Left renal pelvis (tissue), 4 donors: Measurements from ENCODE around the gene SFMBT2. TPM values are rescaled to one million over a fixed set of nuclear protein-coding genes. Genes with fewer than 3 reads are reported as not detected.

Experiments used
- DNase-seq, 4 donors: peaks; one replicate each; pipeline ENCODE4 v3.0.0-alpha.2; 2013; ENCODE audit warnings: low read depth in 4 of 4, low spot score in 3 of 4
- polyA plus RNA-seq, 4 donors: library from polyadenylated mRNA; unstranded; fragments of 120-200 nt; gene quantifications; one replicate each; pipeline ENCODE4 v1.2.1, GENCODE V29; 2013; ENCODE audit not compliant: insufficient read length in 4 of 4

The SFMBT2 gene
- polyA plus RNA-seq, 4 donors = 6.3 to 10.3 (median 7.3) TPM

DNA sequence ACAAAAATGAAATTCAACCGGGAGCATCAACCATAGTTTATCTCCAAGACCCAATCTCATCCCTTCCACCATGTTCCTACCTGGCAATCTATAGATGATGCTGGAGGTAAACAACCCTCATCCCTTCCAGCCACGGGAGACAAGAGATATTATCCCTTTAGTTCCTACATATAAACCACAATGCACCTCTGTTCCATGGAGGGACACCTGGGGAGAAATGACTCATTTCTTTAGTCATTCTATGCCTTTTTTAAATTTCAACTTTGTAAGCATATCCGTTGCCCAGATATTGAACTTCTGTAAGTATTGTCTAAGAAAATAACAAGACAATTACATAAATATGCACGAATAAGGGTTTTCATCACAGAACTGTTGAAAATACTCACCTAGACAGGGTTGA is 15.5 kb upstream of the SFMBT2 start:
- no peak for DNase-seq

DNA sequence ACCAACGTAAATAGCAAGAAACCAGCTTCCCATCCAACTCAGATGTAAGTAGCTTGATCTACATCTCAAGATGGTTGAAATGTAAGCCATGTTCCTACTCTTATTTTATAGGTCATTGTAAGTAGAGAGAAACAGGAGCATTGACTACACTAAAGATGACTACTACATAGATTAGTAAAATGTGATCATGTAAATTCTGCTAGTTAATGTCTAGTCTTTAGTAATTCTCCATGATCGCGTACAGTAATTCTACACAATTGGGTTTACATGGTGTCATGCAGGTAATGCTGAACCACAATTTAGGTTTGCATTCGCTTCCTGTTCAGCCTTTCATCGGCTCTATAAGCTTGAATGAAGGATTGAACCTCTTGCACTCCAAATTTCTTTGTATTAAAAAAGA is 14.9 kb upstream of the SFMBT2 start:
- no peak for DNase-seq

DNA sequence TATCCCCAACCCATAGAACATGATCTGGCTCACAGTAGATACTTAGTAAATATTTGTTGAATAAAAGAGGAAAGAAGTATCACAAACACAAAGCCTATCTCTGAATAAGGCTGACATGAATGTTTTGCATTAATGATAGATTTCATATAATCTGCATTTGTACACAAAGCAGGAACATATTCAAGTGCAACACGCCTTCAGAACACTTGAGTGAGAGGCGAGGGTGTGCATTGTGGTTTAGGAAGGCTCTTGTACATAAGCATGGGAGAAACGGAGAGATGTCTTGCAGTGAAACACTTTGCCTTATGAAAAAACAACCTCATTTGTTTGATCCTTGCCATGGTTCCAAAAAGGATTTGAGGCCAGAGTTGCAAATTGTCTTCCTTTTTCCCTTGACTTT is 14.1 kb upstream of the SFMBT2 start:
- DNase-seq = no peak

DNA sequence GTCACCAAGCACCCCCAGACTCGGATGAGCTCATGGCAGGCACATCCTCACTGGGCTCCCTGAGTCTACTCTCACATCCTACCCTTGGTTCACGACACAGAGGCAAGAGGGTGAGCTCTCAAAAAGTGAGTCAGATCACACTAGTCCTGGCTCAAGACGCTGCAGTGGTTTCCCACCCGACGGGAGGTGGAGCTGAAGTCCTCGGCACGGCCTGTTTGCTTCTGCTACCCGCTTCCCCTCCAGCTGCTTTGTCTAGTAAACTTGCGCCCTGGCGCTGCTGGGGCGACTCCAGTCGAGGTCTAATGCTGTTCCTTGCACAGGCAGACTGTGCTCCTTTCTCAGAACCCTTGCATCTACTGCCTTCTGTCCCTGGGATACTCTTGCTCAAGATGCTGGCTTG is 13.5 kb upstream of the SFMBT2 start:
- no peak for DNase-seq

DNA sequence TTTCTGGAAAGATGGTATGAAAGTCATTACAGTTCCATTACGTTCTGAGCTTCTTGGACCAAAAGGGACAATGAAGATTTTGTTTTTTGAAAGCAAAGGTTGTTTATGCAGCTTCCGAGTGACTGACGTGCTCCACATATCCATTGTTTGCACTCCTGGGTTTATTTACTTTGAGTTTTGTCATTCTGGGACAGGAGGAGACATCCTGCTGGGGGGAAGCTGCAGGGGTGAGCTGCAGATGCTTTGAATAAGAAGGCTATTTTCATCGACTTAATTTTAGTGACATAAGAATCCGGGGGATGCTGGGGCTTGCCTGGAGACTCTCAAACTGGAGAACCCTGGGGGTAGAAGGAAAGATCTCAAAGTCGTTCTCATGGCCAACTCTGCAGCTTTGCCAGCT is 12.7 kb upstream of the SFMBT2 start:
- no peak for DNase-seq

DNA sequence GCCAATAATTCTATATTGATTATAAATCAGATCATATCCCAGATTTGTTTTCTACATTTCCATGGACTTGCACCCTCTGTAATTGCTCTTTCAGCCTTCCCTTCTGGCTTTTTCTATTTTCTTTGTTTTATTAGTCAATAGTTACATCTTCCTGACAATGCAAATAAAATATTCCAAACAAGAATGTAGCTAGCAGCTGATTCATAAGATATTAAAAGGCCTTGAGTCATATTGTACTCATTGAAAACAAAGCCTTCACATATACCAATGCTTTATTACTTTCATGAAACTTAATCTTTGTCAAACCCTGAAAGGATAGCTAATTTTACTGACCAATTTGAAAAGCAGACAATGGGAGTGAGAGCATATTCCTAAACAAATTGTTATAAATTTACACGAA is 10.7 kb upstream of the SFMBT2 start:
- DNase-seq = no peak

DNA sequence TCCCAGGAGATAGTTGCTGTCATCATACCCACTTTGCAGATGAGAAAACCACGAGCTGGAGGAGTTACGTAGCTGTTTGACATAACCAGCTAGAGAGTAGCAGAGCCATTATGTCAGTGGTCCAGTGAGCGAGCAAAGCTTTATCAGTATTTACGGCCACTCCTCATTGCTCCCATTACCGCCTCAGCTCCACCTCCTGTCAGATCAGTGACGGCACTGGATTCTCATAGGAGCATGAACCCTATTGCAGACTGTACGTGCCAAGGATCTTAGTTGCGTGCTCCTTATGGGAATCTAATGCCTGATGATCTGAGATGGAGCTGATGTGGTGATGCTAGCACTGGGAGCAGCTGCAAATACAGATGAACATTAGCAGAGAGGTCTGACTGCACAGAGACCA is 9.2 kb upstream of the SFMBT2 start:
- DNase-seq = no peak

DNA sequence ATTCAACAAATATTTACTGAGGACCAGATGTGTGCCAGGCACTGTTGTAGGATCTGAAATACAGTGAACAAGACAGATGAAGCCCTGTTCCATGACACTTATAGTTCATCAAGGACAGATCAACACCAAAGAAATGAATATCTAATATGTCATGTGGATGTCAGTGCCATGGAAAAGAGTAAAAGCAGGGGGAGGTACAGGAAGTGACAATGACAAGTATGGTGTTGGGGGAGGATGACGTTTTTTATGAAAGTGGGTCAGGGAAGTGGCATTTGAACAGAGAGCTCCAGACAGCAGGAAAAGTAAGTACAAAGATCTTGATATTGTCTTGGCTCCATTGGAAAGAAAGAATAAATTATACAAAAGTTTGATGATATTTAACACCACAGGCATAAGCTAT is 7.0 kb upstream of the SFMBT2 start:
- no peak for DNase-seq

DNA sequence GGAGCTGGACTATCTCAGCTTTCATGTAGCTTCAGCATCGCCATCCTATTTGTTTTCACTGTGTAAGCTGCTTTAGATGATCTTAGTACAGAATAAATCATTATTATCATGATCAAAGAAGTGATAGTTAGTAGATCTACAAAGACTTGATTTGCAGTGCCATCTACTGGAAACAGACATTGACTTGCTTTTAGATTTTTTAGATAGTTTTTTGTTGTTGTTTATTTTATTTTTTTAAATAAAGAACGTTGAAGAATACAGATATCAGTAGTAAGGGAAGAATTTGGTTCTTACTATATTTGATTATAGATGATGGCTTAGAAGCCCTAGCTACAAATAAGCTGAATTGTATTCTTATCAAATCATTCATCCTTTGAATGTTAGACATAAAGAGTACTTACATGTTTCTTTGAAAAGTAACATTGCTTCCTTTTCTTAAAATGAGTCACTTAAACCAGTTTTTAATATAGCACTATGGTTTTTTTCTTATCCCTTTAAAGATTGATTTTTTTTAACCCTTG is 6.3 kb upstream of the SFMBT2 start:
- DNase-seq = no peak

DNA sequence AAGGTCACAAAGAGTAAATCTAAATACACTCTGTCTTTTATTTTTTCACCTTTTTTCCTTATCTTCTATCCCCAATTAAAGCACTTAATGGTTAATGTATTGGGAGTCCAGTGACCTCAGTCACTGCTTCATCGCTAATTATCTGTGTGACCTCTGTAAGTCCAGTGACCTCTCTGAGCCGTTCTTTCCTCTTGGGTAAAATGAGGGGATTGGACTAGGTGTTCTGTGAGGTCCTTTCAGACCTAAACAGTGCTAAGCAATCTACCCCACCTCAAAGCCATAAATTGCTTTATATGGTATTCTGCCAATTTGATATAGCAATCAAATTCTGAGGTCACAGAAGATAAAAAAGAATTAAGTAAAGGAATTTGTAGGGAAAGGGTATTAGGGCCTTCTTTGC is 3.9 kb upstream of the SFMBT2 start:
- DNase-seq = no peak

DNA sequence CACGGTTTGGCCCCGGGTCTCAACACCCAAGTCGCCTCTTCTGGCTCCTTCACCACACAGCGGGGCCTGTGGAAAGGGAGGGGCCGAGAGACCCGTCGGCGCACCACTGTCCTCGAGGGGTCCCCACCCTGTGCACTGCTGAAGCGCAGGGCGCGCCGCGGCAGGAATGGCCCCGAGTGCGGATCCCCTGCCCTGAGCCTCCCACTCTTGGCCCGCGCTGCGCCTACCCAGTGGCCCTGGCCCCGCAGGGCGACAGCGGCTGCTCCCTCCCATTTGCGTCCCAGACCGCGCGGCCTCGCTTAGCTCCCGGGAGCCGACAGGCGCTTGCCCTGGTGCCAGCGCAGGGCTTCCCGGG is 2.1 kb upstream of the SFMBT2 start:
- DNase-seq = no peak

DNA sequence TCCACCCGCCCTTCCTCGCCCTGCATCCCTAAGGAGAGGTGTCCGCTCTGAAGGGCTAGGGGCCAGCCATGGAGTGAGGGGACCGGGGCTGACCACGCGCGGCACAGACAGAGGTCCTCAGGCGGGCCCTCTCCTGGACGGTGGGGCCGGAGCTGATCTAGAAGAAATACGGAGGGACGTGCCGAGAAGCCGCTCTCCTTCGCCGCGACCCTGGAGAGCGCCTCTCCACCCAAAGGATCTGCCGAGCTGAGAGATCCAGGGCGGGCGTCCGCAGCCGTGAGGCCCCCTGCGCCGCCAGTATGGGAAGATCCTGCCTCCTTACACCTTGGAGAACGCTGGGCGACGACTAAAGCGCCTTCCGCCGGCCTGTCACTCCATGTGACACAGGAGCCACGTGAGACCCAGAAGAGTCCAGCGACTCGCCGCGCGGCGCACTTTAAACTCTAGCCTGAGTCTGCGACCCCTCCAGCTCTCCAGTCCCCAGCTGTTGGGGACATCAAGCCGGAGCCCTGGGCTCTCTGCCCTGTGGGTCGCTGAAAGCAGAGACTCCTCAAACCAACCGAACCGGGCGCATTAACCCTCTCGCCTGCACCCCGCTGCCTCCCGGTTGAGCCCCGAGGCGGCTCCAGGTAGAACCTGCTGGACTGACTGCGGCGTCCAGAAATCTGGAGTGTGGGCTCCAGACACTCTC is 1.5 kb upstream of the SFMBT2 start:
- DNase-seq = no peak

DNA sequence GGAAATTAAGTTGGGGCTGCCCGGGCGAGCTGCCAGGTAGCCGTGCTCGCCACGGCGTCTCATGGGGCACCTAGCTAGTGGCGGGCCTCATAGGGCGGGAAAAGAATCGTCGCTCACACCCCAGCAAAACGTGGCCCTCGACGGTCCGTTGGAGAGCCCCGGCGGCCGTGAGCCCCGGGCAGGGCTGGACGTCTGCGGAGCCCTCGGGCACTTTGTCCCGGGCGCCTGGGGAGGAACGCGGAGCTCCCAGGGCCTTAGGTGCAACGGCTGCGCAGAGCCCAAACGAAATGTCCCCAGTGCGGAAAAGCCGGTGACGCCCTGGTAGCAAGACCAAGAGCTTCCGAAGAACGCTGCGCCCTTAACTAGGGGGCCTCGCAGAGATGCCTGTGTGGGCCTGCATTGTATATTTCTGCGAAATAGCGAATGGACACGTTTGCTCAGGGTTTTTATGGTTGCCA is 866 bp upstream of the SFMBT2 start:
- DNase-seq = no peak

DNA sequence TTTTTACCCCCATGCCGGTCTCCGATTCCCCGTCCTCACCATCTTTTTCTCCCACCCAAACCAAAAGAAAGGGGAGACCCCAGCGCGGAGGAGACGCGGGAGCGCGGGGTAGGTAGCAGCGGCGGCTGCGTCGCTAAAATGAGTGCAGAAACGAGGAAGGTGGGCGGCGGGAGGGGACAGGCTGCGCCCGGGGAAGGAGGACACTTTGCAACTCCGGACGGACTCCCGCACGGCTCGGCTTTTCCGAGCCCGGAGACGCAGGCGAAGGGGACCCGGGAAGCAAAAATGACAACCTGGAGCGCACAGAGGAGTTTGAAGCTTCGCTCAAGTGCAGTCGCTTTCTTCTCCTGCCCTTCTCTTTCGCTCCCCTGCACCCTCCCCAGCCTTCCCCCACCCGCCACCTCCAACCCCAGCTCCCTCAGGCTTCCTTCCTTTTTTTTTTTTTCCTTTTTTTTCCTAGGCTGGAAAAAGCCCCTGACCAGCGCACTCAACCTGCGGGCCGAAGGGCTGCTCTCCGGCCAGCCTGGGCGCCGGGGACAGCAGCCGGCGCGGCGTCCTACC is 453 bp downstream of the SFMBT2 start:
- no peak for DNase-seq

DNA sequence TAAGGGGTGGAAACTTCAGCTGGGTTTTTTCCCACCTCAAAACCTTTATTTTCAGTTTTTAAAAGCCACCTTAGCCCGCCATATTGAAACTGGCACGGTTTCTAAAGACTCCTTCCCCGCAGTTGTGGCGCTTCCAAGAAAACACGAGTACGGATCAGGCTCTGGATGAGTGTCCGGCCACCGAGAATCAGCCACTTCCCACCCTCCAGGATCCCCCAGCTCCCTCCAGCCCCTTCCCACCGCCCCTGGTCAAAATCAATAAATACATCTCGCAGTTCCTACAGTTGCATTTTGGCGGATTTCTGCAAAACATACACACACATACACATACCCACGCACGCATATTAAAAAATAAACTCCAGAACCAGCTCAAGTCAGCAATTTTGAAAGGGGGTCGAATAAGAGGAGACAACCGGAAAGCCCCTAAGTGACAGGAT is 1.1 kb downstream of the SFMBT2 start:
- DNase-seq = no peak

DNA sequence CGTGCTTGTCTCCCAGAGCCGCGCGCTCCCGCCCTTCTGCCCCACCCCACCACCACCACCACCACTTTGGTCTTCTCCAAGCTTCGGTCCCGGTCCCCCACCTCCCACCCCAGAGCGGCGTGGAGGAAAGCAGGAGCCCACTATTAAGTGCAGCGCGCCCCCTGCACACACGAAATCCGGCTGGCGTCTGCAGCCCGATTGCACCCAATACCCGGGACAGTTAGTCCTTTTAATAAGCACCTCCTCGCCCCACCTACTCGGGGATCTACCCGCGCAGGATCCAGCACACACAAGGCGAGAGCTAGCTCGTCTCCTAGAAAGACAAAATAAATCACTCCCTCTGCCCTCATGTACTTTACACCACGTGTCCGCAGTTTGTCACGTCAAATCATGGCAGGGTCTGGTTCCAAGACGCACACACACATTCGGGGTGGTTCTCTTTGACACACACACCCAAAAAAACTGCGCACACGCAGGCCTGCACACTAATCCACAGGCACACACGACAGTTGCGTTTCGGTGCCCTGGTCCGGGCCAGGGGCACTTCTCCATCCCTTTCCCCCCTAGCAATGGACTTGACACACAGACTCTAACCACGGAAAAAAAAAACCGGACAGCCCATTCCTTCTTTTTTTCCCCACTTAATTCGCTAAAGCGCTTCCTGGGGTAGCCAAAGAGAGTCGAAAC is 1.6 kb downstream of the SFMBT2 start:
- no peak for DNase-seq

DNA sequence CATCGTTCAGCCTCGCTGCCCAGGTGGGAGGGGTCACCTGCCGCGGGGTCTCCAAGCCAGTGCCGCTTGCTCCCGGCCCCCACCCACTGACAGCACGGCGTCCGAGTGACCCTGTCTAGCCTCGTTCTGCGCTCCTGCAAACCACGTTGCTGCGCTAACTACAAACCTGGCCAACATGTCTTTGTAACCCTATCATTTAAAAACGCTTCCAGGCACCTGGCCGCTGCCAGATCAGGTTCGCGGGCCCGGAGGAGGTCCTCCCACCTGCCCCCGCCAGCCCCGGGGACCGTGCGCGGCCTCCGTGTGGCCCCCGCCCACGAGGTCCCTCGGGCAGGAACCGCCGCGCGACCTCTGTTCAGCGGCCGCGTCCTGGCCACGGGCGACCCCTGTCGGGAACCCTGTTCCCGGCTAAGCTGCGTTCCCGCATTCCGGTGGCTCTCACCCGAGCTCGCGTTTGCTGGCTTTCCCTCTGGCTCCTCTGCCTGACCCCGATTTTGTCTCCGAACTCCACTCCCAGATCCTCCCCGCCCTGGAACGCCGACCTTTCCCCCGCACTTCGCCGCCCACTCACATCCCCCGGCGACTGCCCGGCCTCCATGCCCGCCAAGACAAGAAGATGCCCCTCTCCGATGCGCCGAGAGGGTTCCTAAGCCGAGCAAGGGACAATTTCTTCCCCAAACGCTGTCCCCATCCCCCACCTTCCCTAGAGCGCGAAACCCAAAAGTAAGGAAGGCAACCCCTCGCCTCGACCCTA is 2.4 kb downstream of the SFMBT2 start:
- DNase-seq = peak in 1 of 4 donors; percentile 48

DNA sequence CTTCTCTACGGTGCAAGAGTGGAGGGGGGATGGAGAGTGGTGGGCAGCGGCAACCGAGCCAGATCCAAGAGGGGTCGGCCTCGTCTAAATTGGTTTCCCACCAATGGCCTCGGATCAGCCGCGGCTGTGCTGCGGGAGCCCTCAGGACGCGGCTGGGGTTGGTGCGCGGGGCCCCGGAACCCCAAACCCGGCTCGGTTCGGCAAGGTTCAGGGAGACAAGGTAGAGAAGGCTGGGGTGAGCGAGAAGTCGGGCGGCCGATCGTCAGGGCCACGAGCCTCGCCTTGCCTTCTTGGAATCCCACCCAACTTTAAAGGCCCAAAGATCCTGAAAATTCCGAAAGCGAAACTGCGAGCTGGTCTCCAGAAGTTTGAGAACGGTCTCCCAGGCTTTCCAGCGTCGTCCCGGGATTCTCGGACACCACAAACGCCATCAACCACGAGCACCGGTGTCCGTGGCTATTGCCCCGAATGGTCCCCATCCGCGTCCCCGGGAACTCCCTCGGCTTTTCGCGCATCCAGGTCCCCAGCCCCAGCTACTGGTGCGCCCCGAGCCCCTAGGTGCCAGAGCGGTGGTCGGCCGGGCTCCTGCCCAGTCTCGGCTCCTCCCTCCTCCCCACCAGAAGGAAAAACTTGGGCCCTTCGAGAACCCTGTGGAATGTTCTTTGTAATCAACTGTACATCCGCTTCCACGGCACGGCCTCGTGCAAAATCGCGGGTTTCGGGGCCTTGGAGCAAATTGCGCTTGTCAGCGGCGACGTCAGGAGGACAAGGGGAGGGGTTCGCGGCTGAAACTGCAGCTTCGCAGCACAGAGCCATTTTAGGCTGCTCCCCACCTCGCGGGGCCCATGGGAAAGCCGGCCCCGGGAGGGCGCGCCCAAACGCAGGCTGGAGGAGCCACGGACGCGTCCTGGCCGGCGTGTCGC is 3.2 kb downstream of the SFMBT2 start:
- peak in 1 of 4 donors; percentile 50 for DNase-seq

DNA sequence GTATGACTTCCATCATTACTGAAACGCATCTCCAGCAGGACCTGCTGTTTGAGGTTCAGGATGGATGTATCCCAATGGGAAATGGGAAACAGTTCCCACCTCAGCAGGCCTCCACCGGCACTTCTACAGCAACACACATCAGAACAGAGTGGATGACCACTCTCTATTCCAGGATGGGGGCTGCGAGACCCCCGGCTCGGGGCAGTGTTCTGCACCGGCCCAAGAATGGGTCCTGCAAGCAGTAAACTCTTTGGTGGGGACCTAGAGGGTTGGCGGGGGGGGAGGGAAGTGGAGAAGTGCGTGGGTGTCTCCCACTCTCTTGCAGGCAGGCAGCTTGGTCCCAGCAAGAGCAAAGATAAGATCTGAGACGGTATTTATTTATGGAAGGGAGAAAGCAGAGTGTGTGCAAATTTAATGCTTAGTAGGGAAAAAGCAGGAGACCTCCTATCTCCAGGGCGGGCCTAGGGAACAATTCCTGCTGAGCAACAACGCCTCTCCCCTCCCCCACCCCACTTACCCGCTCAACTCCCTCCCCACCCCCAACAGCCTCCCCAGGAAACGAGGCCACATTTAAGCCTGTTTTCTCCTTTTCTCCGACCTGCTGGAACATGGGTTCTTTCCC is 4.0 kb downstream of the SFMBT2 start:
- no peak for DNase-seq

DNA sequence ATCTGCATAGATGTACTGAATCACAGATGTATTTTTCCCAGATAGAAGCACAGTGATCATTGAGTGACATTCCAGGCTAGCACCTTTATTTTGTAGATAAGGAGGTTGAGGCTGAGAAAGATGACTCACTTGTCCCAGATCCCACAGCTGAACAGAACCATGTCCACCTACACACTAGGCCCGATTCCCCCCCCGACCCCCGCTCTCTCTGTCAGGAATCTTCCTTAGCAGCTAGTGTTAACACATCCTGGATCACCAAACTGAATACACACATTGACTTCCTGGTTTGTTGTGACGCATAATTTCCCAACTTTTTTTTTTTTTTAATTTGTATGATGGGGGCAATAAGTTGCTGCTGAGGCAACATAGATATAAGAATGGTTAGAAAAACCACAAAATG is 5.2 kb downstream of the SFMBT2 start:
- DNase-seq = no peak
